ENCODE measurements around the gene SLC16A5. TPM values are rescaled to one million over a fixed set of nuclear protein-coding genes. Genes with fewer than 3 reads are reported as not detected.

SLC16A5 gene
- total RNA-seq, 2 donors from 2014 or later: 16.5 to 34.1 TPM

- no peak for TF ChIP-seq CTCF (IDR thresholded peaks at IDR 0.05)
- H3K27me3 ChIP-seq: no peaks in the 10 kb centered on the region
- DNase-seq (ENCODE audit: low spot score): no peak
- H3K4me3 ChIP-seq: no peak overlapping the region
- peaks cover 15% of the 10 kb centered on the region for H3K36me3 ChIP-seq
- H3K4me1 ChIP-seq: no peaks in the 10 kb centered on the region
- no peak overlapping the region for H3K27ac ChIP-seq
- no peaks in the 10 kb centered on the region for H3K9me3 ChIP-seq
Observed at GRCh38 chr17:75144816-75145512, 57.2 kb downstream of the SLC16A5 start.

- Histone ChIP-seq H3K36me3 (peaks cover 15% of the 10 kb centered on the region), H3K4me3 (no peak overlapping the region), H3K27ac (no peak overlapping the region), H3K27me3 (no peaks in the 10 kb centered on the region), H3K4me1 (no peaks in the 10 kb centered on the region), H3K9me3 (no peaks in the 10 kb centered on the region)
- TF ChIP-seq CTCF (IDR thresholded peaks at IDR 0.05): no peak
- DNase-seq (ENCODE audit: low spot score): no peak
Observed at GRCh38 chr17:75146592-75146991, 58.8 kb downstream of the SLC16A5 start.

- Histone ChIP-seq H3K4me1 (peaks cover 0 to 5% of the 10 kb centered on the region in 2 donors), H3K27ac (no peak overlapping the region), H3K4me3 (no peak overlapping the region), H3K36me3 (peaks cover 15% of the 10 kb centered on the region), H3K9me3 (no peaks in the 10 kb centered on the region), H3K27me3 (no peaks in the 10 kb centered on the region)
- no peak for TF ChIP-seq CTCF (IDR thresholded peaks at IDR 0.05)
- no peak for DNase-seq (ENCODE audit: low spot score)
Observed at GRCh38 chr17:75147878-75148546, 60.3 kb downstream of the SLC16A5 start.

- no peaks in the 10 kb centered on the region for H3K9me3 ChIP-seq
- DNase-seq (ENCODE audit: low spot score): no peak
- no peak overlapping the region for H3K4me3 ChIP-seq
- H3K4me1 ChIP-seq: peaks cover 0 to 19% of the 10 kb centered on the region in 2 donors
- no peaks in the 10 kb centered on the region for H3K27me3 ChIP-seq
- TF ChIP-seq CTCF (IDR thresholded peaks at IDR 0.05): no peak
- no peak overlapping the region for H3K27ac ChIP-seq
- H3K36me3 ChIP-seq: peaks cover 7% of the 10 kb centered on the region
Observed at GRCh38 chr17:75151930-75152329, 64.2 kb downstream of the SLC16A5 start.

- Histone ChIP-seq H3K4me3 (no peak overlapping the region), H3K4me1 (peaks cover 0 to 19% of the 10 kb centered on the region in 2 donors), H3K9me3 (no peaks in the 10 kb centered on the region), H3K27ac (no peak overlapping the region), H3K36me3 (peaks cover 1% of the 10 kb centered on the region), H3K27me3 (no peaks in the 10 kb centered on the region)
- TF ChIP-seq CTCF (IDR thresholded peaks at IDR 0.05): no peak
- no peak for DNase-seq (ENCODE audit: low spot score)
Observed at GRCh38 chr17:75152523-75152921, 64.8 kb downstream of the SLC16A5 start.

Measured in right atrium auricular region (tissue), 2 donors.